Body of pancreas (tissue), 4 donors: ENCODE data around the gene JMY. TPM values are rescaled to one million over a fixed set of nuclear protein-coding genes. Genes with fewer than 3 reads are reported as not detected.

Experiments
- ATAC-seq: fragments of 150-250 bp; one replicate; pipeline ENCODE4 v1.9.1; 2016
- DNase-seq, 4 donors: peaks; one replicate each; pipeline ENCODE4 v3.0.0-alpha.2; 2019
- H3K27ac ChIP-seq, 4 donors: fragments of 200-600 bp; sonication (generic); 1 replicate in 3 of 4; 2 replicates in 1 of 4; pipeline versions ENCODE4 v1.5.1 to v1.6.1; 2016 to 2019; ENCODE audit warnings: mild to moderate bottlenecking in 1 of 4, mixed read lengths in 1 of 4, moderate library complexity in 1 of 4
- H3K27me3 ChIP-seq, 2 donors: fragments of 200-600 bp; sonication (generic); one replicate each; pipeline ENCODE4 v1.6.0; 2016; ENCODE audit warnings: mild to moderate bottlenecking in 1 of 2
- H3K36me3 ChIP-seq, 2 donors: fragments of 200-600 bp; sonication (generic); replicated peaks in 1 of 2; 2 replicates each; pipeline ENCODE4 v1.5.1; 2016; ENCODE audit warnings: low read depth in 2 of 2; ENCODE audit not compliant: insufficient read depth in 1 of 2
- H3K4me1 ChIP-seq: fragments of 200-600 bp; sonication (generic); one replicate; pipeline ENCODE4 v1.6.0; 2016
- H3K4me3 ChIP-seq, 2 donors: fragments of 200-600 bp; sonication (generic); 1 replicate in 1 of 2; 2 replicates in 1 of 2; pipeline ENCODE4 v1.5.1; 2016 to 2019
- H3K9me3 ChIP-seq, 3 donors: fragments of 200-600 bp; sonication (generic); 1 replicate in 2 of 3; 2 replicates in 1 of 3; pipeline ENCODE4 v1.5.1; 2016
- CTCF ChIP-seq, 7 experiments: fragments of 450-650 bp in 4 of 7; fragments of 200-600 bp in 3 of 7; sonication (generic) in 3 of 7; IDR thresholded peaks; one replicate each; pipeline ENCODE4 v1.5.1; 2016 to 2019; ENCODE audit warnings: antibody characterized with exemption in 7 of 7
- POLR2A ChIP-seq, 3 donors: fragments of 450-650 bp; IDR thresholded peaks; one replicate each; pipeline ENCODE4 v1.6.1; 2016; ENCODE audit warnings: antibody characterized with exemption in 3 of 3, mild to moderate bottlenecking in 2 of 3
- WGBS, 2 donors: methylation state at CpG; one replicate each; pipeline ENCODE4 v1.1.5; 2017; 5-methylcytosine and 5-hydroxymethylcytosine counted together
- intact Hi-C: fragments of 100-400 bp; cut with DNase I; formaldehyde crosslinking; loops from one replicate; pipeline ENCODE4 v1.15.1; 2023
- total RNA-seq, 2 donors: library from RNA; depleted of rRNA; stranded (reverse); fragments of >200 nt; gene quantifications; one replicate each; pipeline ENCODE4 v1.1.0, GENCODE V29; 2016

The JMY gene
- total RNA-seq, 2 donors from 2014 or later: 11.9 to 15.8 TPM

- no peaks in the 10 kb centered on the region for H3K9me3 ChIP-seq
- WGBS, 2 donors: 1% methylated on average over 73 of the region's 78 CpGs; no CpG with 5 or more reads in 1 of the 2 donors
- ATAC-seq (peak; percentile 34), DNase-seq (no peak)
- TF ChIP-seq CTCF (IDR thresholded peaks at IDR 0.05): no peak
- no peak for TF ChIP-seq POLR2A (IDR thresholded peaks at IDR 0.05)
- peak overlapping the region; percentile 76 to 97 (median 90) for H3K27ac ChIP-seq
- intact Hi-C loops: no loop called here
- H3K4me1 ChIP-seq: peaks cover 28% of the 10 kb centered on the region
- H3K27me3 ChIP-seq: no peaks in the 10 kb centered on the region
- peak overlapping the region; percentile 68 to 87 for H3K4me3 ChIP-seq
- H3K36me3 ChIP-seq: no peaks in the 10 kb centered on the region
These were observed 535 bp downstream of the JMY start for GRCh38 chr5:79236362-79236969.

- Histone ChIP-seq H3K4me3 (peak overlapping the region; percentile 68 to 87), H3K4me1 (peaks cover 34% of the 10 kb centered on the region), H3K9me3 (no peaks in the 10 kb centered on the region), H3K27ac (peak overlapping the region; percentile 76 to 97 (median 90)), H3K36me3 (no peaks in the 10 kb centered on the region), H3K27me3 (no peaks in the 10 kb centered on the region)
- 1% methylated on average over 57 of the region's 61 CpGs; no CpG with 5 or more reads in 1 of the 2 donors for WGBS, 2 donors
- intact Hi-C loops: no loop called here
- DNase-seq: peak; percentile 61 to 73 (median 66)
- peak; percentile 25 for ATAC-seq
- TF ChIP-seq POLR2A (IDR thresholded peaks at IDR 0.05): peak; percentile 37 to 73 (median 63)
- no peak for TF ChIP-seq CTCF (IDR thresholded peaks at IDR 0.05)
These were observed 1.2 kb downstream of the JMY start for GRCh38 chr5:79236970-79237739.

GRCh38 chr5:79237740-79238560 is 2.0 kb downstream of the JMY start:
- no peaks in the 10 kb centered on the region for H3K27me3 ChIP-seq
- no peak for TF ChIP-seq CTCF (IDR thresholded peaks at IDR 0.05)
- TF ChIP-seq POLR2A (IDR thresholded peaks at IDR 0.05): no peak
- no peaks in the 10 kb centered on the region for H3K36me3 ChIP-seq
- peak overlapping the region; percentile 68 to 87 for H3K4me3 ChIP-seq
- no peaks in the 10 kb centered on the region for H3K9me3 ChIP-seq
- intact Hi-C loops: no loop called here
- 8 to 10% methylated on average over 14 of the region's 14 CpGs for WGBS, 2 donors
- H3K27ac ChIP-seq: peak overlapping the region; percentile 76 to 97 (median 90)
- peaks cover 42% of the 10 kb centered on the region for H3K4me1 ChIP-seq
- ATAC-seq (peak; percentile 2), DNase-seq (no peak)

GRCh38 chr5:79240561-79240960 is 4.6 kb downstream of the JMY start:
- 23 to 32% methylated on average over 2 of the region's 2 CpGs for WGBS, 2 donors
- H3K4me1 ChIP-seq: peaks cover 47% of the 10 kb centered on the region

More at GRCh38 chr5:79240561-79240960, 4.6 kb downstream of the JMY start:
- Histone ChIP-seq H3K36me3 (no peaks in the 10 kb centered on the region), H3K9me3 (no peaks in the 10 kb centered on the region), H3K27ac (peak overlapping the region in 1 of 4 donors; percentile 7), H3K27me3 (no peaks in the 10 kb centered on the region), H3K4me3 (no peak overlapping the region)
- TF ChIP-seq CTCF (IDR thresholded peaks at IDR 0.05) (no peak), POLR2A (IDR thresholded peaks at IDR 0.05) (no peak)
- no peak for ATAC-seq
- DNase-seq: no peak
- intact Hi-C loops: no loop called here
